Muscle of leg (tissue), 11 donors: ENCODE results near the gene SAMD8. TPM values are rescaled to one million over a fixed set of nuclear protein-coding genes. Genes with fewer than 3 reads are reported as not detected.
A peak's percentile ranks its signal among the peaks of the same experiment; 100 is the strongest.
"Not testable (repeated sequence)": the region's sequence is repeated elsewhere in the genome, so short reads cannot be mapped to it uniquely, and the experiment has no call there.

Source experiments
- DNase-seq: peaks from one replicate; pipeline ENCODE4 v3.0.0; 2013
- H3K27ac ChIP-seq: one replicate; pipeline ENCODE4 v1.5.1; 2013; ENCODE audit warnings: mild to moderate bottlenecking, low read length, control low read depth
- H3K27me3 ChIP-seq: one replicate; pipeline ENCODE4 v1.6.1; 2013; ENCODE audit warnings: low read length; ENCODE audit not compliant: control insufficient read depth, insufficient read depth
- H3K36me3 ChIP-seq: one replicate; pipeline ENCODE4 v1.6.1; 2013; ENCODE audit warnings: low read length; ENCODE audit not compliant: control insufficient read depth, insufficient read depth
- H3K4me1 ChIP-seq: one replicate; pipeline ENCODE4 v1.6.1; 2013; ENCODE audit warnings: low read length; ENCODE audit not compliant: control insufficient read depth, insufficient read depth
- H3K4me3 ChIP-seq: one replicate; pipeline ENCODE4 v1.5.1; 2013; ENCODE audit warnings: low read length, control low read depth
- H3K9me3 ChIP-seq: replicated peaks from 2 replicates; pipeline ENCODE4 v1.6.1; 2013; ENCODE audit warnings: low read depth, low read length; ENCODE audit not compliant: control insufficient read depth
- WGBS: methylation state at CpG from one replicate; pipeline ENCODE4 v1.1.5; 2013; ENCODE audit warnings: missing lambda C conversion rate; ENCODE audit not compliant: insufficient coverage; 5-methylcytosine and 5-hydroxymethylcytosine counted together
- polyA plus RNA-seq, 8 donors: library from polyadenylated mRNA; unstranded; fragments of 120-200 nt; gene quantifications; one replicate each; pipeline versions ENCODE4 v1.2.1 to v1.2.3, GENCODE V29; 2013; ENCODE audit warnings: inconsistent platforms in 1 of 8, low replicate concordance in 1 of 8; ENCODE audit not compliant: insufficient read length in 8 of 8, insufficient read depth in 1 of 8
- total RNA-seq: library from RNA; stranded (reverse); fragments of 120-200 nt; gene quantifications from one replicate; pipeline ENCODE4 v1.2.4, GENCODE V29; 2013

Gene SAMD8
- total and polyA plus RNA-seq, 9 donors = 9.2 to 15.6 (median 11.3) TPM

DNA sequence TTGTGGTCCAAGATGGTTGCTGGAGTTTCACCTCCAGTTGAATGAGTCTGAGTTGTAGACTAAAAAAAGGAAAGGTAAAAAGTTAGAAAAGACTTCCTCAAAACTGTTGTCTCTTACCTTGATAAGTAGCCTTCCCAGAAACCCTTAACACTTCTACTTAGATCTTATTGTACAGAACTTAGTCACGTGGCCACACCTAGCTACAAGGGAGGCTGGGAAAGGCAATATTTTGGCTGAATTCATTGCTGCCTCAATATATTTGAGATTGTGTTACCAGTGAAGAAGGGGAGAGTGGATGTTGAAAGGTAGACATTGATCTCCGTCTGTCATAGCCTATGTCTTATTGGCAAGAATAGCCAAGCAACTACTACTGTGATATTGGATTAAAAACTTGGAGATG is 63.6 kb downstream of the SAMD8 start:
- H3K4me3 ChIP-seq = no peak overlapping the region
- DNase-seq = no peak
- no peaks in the 10 kb centered on the region for H3K4me1 ChIP-seq
- no peak overlapping the region for H3K27ac ChIP-seq
- H3K27me3 ChIP-seq = no peaks in the 10 kb centered on the region
- H3K36me3 ChIP-seq = peaks cover 17% of the 10 kb centered on the region
- no peaks in the 10 kb centered on the region for H3K9me3 ChIP-seq
- 83% methylated on average over 1 of the region's 2 CpGs for WGBS

DNA sequence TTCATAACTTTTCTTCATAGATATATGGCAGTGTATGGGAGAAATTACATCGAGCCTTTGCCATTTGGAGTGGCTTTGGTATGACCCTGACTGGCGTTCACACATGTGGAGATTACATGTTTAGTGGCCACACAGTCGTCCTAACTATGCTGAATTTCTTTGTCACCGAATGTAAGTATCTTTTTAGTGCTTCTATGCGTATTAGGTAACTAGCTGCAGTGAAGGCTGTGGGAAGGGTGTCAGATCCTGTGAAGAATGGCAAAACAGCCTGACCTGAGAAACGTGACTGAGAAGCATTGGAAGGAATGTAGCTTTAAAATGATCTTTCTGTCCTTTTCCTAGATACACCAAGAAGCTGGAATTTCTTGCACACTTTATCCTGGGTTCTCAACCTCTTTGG is 64.6 kb downstream of the SAMD8 start:
- peaks cover 17% of the 10 kb centered on the region for H3K36me3 ChIP-seq
- H3K27me3 ChIP-seq = no peaks in the 10 kb centered on the region
- no peak for DNase-seq
- 98% methylated on average over 4 of the region's 6 CpGs for WGBS
- H3K4me1 ChIP-seq = no peaks in the 10 kb centered on the region
- no peaks in the 10 kb centered on the region for H3K9me3 ChIP-seq
- no peak overlapping the region for H3K4me3 ChIP-seq
- no peak overlapping the region for H3K27ac ChIP-seq

DNA sequence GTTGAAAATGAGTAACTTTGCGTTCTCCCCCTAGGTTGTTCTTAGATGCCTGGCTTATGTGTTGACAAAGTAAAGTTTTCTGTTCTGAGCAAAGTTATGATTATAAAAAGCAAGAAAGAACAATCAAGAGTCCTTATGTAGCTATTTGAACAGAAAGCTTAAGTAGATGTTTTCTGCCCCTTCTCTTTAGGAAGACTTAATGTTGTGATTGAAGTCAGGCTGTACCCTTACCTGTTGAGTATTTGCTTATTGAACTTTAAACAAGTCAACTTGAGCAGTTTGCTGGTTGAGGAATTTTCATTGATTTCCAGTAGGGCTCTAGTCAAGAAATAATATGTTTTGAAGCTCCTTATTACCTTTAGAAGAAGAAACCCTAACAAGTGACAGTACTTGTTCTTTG is 65.3 kb downstream of the SAMD8 start:
- H3K27ac ChIP-seq = no peak overlapping the region
- H3K36me3 ChIP-seq = peaks cover 17% of the 10 kb centered on the region
- no CpG with 5 or more reads among the region's 1 CpG for WGBS
- no peak overlapping the region for H3K4me3 ChIP-seq
- no peaks in the 10 kb centered on the region for H3K4me1 ChIP-seq
- no peaks in the 10 kb centered on the region for H3K9me3 ChIP-seq
- H3K27me3 ChIP-seq = no peaks in the 10 kb centered on the region
- DNase-seq = no peak

DNA sequence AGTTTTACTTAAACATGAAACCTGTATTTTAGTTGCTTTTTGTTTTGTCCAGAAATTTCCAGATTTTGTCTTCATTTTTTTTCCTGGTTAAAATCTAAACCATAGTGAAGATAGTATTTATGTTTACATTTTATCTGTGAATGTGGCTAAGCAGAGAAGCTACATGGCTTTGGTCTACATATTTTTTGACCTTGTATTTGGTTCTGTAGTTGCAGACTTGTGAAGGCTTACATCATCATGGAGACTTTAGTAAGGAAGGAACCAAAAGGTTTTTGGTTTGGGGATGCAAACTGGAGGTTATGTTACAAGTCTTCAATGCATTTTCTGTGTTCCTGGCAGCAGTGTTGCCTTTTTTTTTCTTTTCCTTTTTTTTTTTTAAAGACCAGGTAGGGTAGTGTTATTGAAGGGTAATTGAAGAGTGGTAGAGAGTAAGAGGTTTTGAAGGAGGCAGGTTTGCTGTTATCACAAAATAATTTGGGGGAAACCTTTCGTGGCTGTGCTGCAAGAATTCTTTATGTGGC is 68.3 kb downstream of the SAMD8 start:
- Histone ChIP-seq H3K9me3 (no peaks in the 10 kb centered on the region), H3K4me1 (no peaks in the 10 kb centered on the region), H3K27me3 (no peaks in the 10 kb centered on the region), H3K27ac (no peak overlapping the region), H3K36me3 (peaks cover 17% of the 10 kb centered on the region), H3K4me3 (no peak overlapping the region)
- WGBS = no CpG with 5 or more reads among the region's 1 CpG
- no peak for DNase-seq

DNA sequence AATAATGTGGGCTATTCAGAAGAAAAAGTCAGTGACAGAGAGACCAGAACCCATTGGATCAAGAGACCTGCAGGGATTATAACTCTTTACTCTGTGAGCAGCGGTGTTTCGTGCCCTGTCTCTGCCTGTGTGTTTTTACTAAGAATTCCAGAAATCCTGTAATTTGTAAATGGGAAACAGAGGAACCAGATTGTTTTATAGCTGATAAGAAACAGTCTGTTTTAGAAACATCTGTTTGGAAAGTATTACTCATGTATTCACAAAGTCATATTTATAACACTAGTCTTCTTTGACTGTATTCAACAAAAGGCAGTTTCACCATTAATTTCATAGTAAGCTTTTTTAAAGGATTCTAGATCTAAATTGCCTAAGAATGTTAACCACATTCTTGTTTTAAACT is 69.1 kb downstream of the SAMD8 start:
- H3K4me1 ChIP-seq = no peaks in the 10 kb centered on the region
- WGBS = 92% methylated on average over 2 of the region's 2 CpGs
- DNase-seq = peak; percentile 15
- H3K27ac ChIP-seq = no peak overlapping the region
- no peaks in the 10 kb centered on the region for H3K27me3 ChIP-seq
- peaks cover 15% of the 10 kb centered on the region for H3K36me3 ChIP-seq
- no peak overlapping the region for H3K4me3 ChIP-seq
- no peaks in the 10 kb centered on the region for H3K9me3 ChIP-seq

DNA sequence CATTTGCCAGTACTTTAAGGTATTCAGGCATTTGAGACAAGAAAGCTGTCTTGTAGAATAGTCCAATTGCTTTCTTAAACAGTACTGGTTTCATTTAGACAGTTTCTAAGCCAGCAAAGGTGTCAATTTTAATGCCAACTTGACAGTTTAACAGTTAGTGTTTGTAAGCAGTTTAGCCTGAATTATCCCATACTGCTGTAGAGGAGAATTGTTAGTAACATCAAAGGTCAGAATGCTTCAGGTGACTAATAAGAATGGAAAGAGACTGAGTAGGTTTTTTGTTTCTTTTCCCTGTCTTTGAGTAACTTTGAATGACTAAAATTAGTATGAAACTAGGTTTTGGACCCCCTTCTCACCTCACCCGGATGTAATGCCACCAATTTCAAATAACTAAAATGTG is 69.6 kb downstream of the SAMD8 start:
- Histone ChIP-seq H3K4me3 (no peak overlapping the region), H3K27me3 (no peaks in the 10 kb centered on the region), H3K36me3 (peaks cover 13% of the 10 kb centered on the region), H3K4me1 (no peaks in the 10 kb centered on the region), H3K9me3 (no peaks in the 10 kb centered on the region), H3K27ac (no peak overlapping the region)
- WGBS = no CpG with 5 or more reads among the region's 1 CpG
- DNase-seq = no peak

DNA sequence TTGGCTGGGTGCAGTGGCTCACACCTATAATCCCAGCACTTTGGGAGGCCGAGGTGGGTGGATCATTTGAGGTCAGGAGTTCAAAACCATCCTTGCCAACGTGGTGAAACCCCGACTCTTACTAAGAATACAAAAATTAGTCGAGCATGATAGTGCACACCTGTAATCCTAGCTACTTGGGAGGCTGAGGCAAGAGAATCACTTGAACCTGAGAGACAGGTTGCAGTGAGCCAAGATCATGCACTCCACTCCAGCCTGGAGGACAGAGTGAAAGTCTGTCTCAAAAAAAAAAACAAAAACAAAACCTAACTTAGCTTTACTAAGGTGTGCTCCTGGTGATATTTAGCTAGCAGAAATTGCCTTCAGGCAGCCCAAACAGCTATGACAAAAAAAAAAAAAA is 74.9 kb downstream of the SAMD8 start:
- 40% methylated on average over 1 of the region's 4 CpGs for WGBS
- no peak for DNase-seq
- H3K27ac ChIP-seq = no peak overlapping the region
- H3K36me3 ChIP-seq = peaks cover 3% of the 10 kb centered on the region
- no peaks in the 10 kb centered on the region for H3K9me3 ChIP-seq
- no peak overlapping the region for H3K4me3 ChIP-seq
- no peaks in the 10 kb centered on the region for H3K4me1 ChIP-seq
- no peaks in the 10 kb centered on the region for H3K27me3 ChIP-seq

DNA sequence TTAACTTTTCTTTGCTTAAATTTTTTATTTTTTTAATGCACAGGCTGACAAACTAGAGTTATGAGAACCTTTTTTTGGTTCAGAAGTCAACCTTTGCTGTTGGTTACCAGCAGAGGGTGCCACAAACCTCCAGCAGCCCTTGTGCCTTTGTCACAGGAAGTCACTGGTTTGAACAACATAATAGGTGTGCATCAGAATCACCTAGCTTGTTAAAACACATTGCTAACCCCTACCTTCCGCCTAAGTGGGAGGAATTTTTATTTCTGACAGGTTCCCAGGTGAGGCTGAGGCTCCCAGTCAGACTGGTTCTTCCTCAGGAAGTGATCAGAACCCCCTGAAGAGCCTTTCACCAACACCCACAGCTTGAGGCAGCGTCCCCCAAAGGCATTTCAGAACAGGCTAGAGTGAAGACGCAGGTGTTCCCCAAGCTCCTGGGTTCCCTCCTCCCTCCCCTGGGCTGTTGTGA is 76.5 kb downstream of the SAMD8 start:
- WGBS = 75% methylated on average over 2 of the region's 3 CpGs
- DNase-seq = peak; percentile 41

DNA sequence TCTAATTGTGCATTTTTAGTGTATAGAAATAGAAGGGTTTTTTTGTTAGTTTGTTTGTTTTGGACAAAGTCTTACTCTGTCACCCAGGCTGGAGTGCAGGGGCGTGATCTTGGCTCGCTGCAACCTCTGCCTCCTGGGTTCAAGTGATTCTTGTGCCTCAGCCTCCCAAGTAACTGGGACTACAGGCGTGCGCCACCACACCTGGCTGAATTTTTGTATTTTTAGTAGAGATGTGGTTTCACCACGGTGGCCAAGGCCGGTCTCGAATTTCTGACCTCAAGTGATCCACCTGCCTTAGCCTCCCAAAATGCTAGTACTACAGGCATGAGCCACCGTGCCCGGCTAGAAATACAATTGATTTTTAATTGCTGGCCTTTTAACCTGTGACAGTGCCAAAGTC is 77.1 kb downstream of the SAMD8 start:
- 100% methylated on average over 1 of the region's 9 CpGs for WGBS
- H3K36me3 ChIP-seq = not testable (repeated sequence)

More for the DNA sequence above, 76.5 kb downstream of the SAMD8 start:
- no peaks in the 10 kb centered on the region for H3K9me3 ChIP-seq
- no peak overlapping the region for H3K27ac ChIP-seq
- H3K4me3 ChIP-seq = no peak overlapping the region
- no peaks in the 10 kb centered on the region for H3K4me1 ChIP-seq
- H3K36me3 ChIP-seq = no peaks in the 10 kb centered on the region
- no peaks in the 10 kb centered on the region for H3K27me3 ChIP-seq

DNA sequence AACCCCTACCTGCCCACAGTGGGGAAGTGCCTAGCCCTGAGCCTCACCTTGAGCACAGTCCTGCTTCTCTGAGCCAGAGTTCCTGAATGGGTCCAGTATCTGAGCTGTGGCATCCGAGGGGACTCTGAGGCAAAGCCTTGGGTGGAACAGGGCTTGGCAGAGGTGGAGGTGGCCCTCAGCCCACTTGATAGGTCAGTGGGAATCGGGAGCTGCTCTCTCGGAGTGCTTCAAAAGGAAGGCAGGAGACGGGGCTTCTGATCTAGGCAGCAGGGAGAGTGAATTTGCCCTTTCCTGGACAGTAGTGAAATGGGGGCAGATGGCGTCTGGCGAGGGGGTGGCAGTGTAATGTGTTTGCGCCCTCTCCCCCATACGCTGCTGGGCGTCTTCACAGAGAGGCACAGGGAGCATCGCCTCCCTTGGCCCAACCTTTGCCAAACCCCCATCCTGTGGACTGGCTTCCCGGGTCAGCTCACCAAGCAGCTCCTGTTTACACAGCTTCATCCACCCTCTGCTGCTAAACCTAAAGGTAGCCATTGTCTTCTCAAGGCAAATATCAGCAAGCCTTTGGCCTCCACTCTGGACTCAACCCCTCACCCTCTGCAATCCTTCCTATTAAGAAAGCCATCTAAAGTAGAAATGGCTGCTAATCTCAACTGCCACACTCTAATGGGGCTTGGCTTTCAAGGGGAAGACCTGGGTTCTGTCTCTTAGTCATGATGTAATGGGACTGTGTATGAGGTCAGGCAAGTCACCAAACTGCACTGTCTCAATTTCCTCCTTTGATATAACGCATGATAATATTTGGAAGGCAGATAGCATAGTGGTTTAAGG is 78.0 kb downstream of the SAMD8 start:
- DNase-seq = no peak
- no peaks in the 10 kb centered on the region for H3K36me3 ChIP-seq
- H3K4me1 ChIP-seq = no peaks in the 10 kb centered on the region
- H3K4me3 ChIP-seq = no peak overlapping the region
- no peaks in the 10 kb centered on the region for H3K9me3 ChIP-seq
- WGBS = 92% methylated on average over 10 of the region's 12 CpGs
- no peak overlapping the region for H3K27ac ChIP-seq
- H3K27me3 ChIP-seq = no peaks in the 10 kb centered on the region

More for the DNA sequence above, 77.1 kb downstream of the SAMD8 start:
- not testable (repeated sequence) for H3K4me3 ChIP-seq, H3K27ac ChIP-seq, H3K4me1 ChIP-seq, DNase-seq, H3K9me3 ChIP-seq, H3K27me3 ChIP-seq
